ENCODE results near the gene OXGR1. TPM values are rescaled to one million over a fixed set of nuclear protein-coding genes. Genes with fewer than 3 reads are reported as not detected.

The OXGR1 gene
- total and polyA plus RNA-seq, 2 of the 8 experiments (the other 6 are each of a cell fraction or from before 2014, with no cell fraction given): 0.34 to 1.8 TPM

DNA sequence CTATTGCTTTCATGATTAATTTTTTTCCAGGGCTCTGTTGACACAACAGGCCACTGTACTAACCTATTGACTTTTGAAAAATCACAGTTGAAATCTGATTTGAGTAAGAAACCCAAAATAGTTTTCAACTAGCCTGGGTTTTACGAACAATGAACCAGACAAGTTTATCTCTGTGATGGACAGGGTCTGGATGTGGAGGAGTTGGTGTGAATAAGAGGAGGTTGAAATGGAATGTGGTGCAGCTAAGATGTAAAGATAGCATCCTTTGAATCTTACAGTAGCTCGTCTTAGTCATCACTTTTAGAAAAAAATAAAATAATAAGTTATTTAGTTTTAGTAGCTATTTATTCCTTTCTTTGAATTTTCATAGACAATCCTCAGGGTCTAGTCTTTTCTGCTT, 8.3 kb upstream of the OXGR1 start:
- Histone ChIP-seq H3K9ac (replicated peaks in 1 of 4; ENCODE audit: extremely low read depth in 1 of 4, low read depth in 3 of 4, low read length in 3 of 4) (no peak overlapping the region), H2AFZ (ENCODE audit: low read length) (no peak overlapping the region), H3K18ac (ENCODE audit: extremely low read depth, low read length) (no peak overlapping the region), H3K36me3 (ENCODE audit: control insufficient read depth in 2 of 4, insufficient read depth in 4 of 4, low read length in 3 of 4) (no peaks in the 10 kb centered on the region), H3K79me2 (ENCODE audit: control insufficient read depth in 1 of 2, insufficient read depth in 2 of 2, low read length in 2 of 2) (no peaks in the 10 kb centered on the region), H3K27ac (ENCODE audit: low read depth, low read length) (no peak overlapping the region), H2BK120ac (replicated peaks; ENCODE audit: low read depth, low read length) (no peak overlapping the region), H3K56ac (replicated peaks; ENCODE audit: insufficient read length, low read depth, low read length) (no peak overlapping the region), H3K14ac (ENCODE audit: insufficient read length) (no peak overlapping the region), H2BK20ac (ENCODE audit: low read length) (no peak overlapping the region), H2AK5ac (ENCODE audit: low read depth, low read length) (no peak overlapping the region), H3K4me2 (ENCODE audit: insufficient read depth in 1 of 2, low read depth in 2 of 2, low read length in 2 of 2) (no peak overlapping the region), H3K79me1 (ENCODE audit: low read depth, low read length) (no peaks in the 10 kb centered on the region), H2BK15ac (ENCODE audit: low read length) (no peak overlapping the region), H4K91ac (replicated peaks; ENCODE audit: insufficient read length, low read length) (no peak overlapping the region), H4K5ac (ENCODE audit: insufficient read length, low read depth, low read length) (no peak overlapping the region), H4K8ac (ENCODE audit: extremely low read depth, insufficient read depth, low read length) (no peak overlapping the region), H4K20me1 (replicated peaks in 1 of 2; ENCODE audit: control insufficient read depth in 1 of 2, insufficient read depth in 2 of 2, low read length in 2 of 2) (peaks cover 0 to 2% of the 10 kb centered on the region in 2 experiments), H3K27me3 (replicated peaks in 1 of 4; ENCODE audit: control insufficient read depth in 3 of 4, extremely low read depth in 1 of 4, insufficient read depth in 3 of 4, low read length in 3 of 4) (peaks cover 30 to 55% (median 42%) of the 10 kb centered on the region in 4 experiments), H2BK5ac (ENCODE audit: low read depth, low read length) (no peak overlapping the region), H2BK12ac (ENCODE audit: low read depth, low read length) (no peak overlapping the region), H3K4ac (replicated peaks; ENCODE audit: insufficient read length, low read depth, low read length) (no peak overlapping the region), H3K4me1 (replicated peaks in 1 of 4; ENCODE audit: control insufficient read depth in 3 of 4, insufficient read depth in 4 of 4, low read length in 3 of 4) (peaks cover 0 to 3% (median 0%) of the 10 kb centered on the region in 4 experiments; a peak in 1 of 7 replicates), H3K23me2 (ENCODE audit: low read depth, low read length) (no peaks in the 10 kb centered on the region), H3K23ac (ENCODE audit: insufficient read length) (no peak overlapping the region), H3K9me3 (ENCODE audit: insufficient read depth in 2 of 2, low read depth in 1 of 2, low read length in 1 of 2) (no peaks in the 10 kb centered on the region), H3K4me3 (ENCODE audit: extremely low read depth in 1 of 4, insufficient read depth in 2 of 4, low read depth in 3 of 4, low read length in 4 of 4) (no peak overlapping the region)
- ChIA-PET POLR2A (ENCODE audit: partially characterized antibody) (interaction anchor here (0.6 kb wide), 1 partner anchor 572 kb away, joined by 3 read pairs; no protein-coding TSS in a partner anchor), CTCF (ENCODE audit: partially characterized antibody) (interaction anchor here (1.3 kb wide), 1 partner anchor 45 kb away, joined by 3 read pairs; no protein-coding TSS in a partner anchor)
- 77% methylated on average over 2 of the region's 2 CpGs; no CpG with 5 or more reads in 1 of the 2 experiments for WGBS, 2 experiments (ENCODE audit: extremely low coverage in 1 of 2, insufficient coverage in 1 of 2, insufficient read length in 1 of 2, insufficient replicate concordance in 2 of 2, low coverage in 1 of 2, low lambda C conversion rate in 2 of 2, missing lambda C conversion rate in 1 of 2)
- DNase-seq (ENCODE audit: low read depth in 1 of 2, low spot score in 2 of 2) (no peak), FAIRE-seq (no peak)
- TF ChIP-seq MAFK (IDR thresholded peaks at IDR 0.05; ENCODE audit: low read depth, low read length): no peak
